ENCODE data around the gene PALLD. TPM values are rescaled to one million over a fixed set of nuclear protein-coding genes. Genes with fewer than 3 reads are reported as not detected.

The PALLD gene
- total and polyA plus RNA-seq, 2 of the 13 experiments (the other 11 are each of a cell fraction or from before 2014, with no cell fraction given): 0.50 to 1.5 TPM

DNA sequence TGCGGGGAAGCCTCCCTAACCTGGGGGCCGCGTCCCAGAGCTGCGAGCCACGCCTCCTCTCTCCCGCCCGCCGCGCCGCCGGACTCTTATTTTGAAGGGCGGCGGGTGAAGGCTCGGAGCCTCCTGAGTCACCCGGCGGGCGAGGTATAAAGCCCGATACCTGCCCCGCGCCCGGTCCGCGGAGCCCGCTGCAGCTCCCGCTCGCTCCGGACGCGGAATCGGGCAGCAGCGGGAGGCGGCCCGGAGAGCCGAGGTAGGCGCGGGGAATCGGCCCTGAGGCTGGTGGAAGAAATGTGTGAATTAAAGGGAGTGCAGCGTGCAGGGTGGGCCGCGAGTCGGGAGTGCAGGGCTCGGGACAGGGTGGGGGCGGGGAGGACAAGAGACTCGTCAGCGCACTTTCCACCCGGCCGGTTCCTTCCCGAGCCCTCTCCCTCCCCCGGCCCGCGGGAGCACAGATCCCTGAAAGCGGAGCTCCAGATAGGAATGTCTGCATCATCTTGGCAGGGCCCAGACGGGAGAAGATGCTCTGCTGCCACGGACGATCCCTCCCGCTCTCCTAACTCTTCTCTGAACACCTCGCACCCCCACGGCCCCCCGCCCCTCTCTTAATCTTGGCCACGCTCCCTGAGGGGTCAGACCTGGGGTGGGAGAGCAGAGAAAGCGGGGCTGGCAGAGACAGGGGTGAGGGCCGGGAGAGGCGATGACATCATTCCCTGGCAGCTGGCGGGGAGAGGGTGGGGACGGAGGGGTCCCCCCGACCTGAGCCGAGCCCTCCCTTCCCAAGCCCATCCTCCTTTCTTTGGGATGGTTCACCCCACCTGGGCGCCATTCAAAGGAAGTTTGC lies 335.3 kb downstream of the PALLD start (continued):
- no peak for TF ChIP-seq ZNF224 (CRISPR knock-in tag; IDR thresholded peaks at IDR 0.05)
- TF ChIP-seq, protein P1, sequence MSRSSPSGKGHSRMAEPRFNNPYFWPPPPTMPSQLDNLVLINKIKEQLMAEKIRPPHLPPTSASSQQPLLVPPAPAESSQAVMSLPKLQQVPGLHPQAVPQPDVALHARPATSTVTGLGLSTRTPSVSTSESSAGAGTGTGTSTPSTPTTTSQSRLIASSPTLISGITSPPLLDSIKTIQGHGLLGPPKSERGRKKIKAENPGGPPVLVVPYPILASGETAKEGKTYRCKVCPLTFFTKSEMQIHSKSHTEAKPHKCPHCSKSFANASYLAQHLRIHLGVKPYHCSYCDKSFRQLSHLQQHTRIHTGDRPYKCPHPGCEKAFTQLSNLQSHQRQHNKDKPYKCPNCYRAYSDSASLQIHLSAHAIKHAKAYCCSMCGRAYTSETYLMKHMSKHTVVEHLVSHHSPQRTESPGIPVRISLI (CRISPR knock-in tag; IDR thresholded peaks at IDR 0.05; ENCODE audit: borderline replicate concordance): no peak
- no peak for TF ChIP-seq ZC3H13 (CRISPR knock-in tag; IDR thresholded peaks at IDR 0.05)
- TF ChIP-seq, protein P2, sequence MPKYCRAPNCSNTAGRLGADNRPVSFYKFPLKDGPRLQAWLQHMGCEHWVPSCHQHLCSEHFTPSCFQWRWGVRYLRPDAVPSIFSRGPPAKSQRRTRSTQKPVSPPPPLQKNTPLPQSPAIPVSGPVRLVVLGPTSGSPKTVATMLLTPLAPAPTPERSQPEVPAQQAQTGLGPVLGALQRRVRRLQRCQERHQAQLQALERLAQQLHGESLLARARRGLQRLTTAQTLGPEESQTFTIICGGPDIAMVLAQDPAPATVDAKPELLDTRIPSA (CRISPR knock-in tag; IDR thresholded peaks at IDR 0.05; ENCODE audit: borderline replicate concordance): no peak
- no peak for TF ChIP-seq LCORL (IDR thresholded peaks at IDR 0.05)
- 0 out of 2 replicates have a peak, but pooled peaks have one; percentile 36 for TF ChIP-seq LCORL (CRISPR knock-in tag; IDR thresholded peaks at IDR 0.05)
- no peak for TF ChIP-seq ZFP36L1 (CRISPR knock-in tag; IDR thresholded peaks at IDR 0.05)
- TF ChIP-seq SMAD3 (CRISPR knock-in tag; IDR thresholded peaks at IDR 0.05): no peak
- no peak for TF ChIP-seq ZNF83 (CRISPR knock-in tag; IDR thresholded peaks at IDR 0.05; ENCODE audit: borderline replicate concordance)
- no peak for TF ChIP-seq TP53 (CRISPR knock-in tag; conservative IDR thresholded peaks at IDR 0.05)
